ENCODE measurements around the gene AMBRA1.

The AMBRA1 gene

GRCh38 chr11:46422588-46422987, 171.2 kb downstream of the AMBRA1 start:
- H3K27ac ChIP-seq (ENCODE audit: low read depth, low read length): no peak overlapping the region
- no peak overlapping the region for H4K8ac ChIP-seq (ENCODE audit: low read depth, low read length)
- no CpG with 5 or more reads among the region's 7 CpGs for WGBS (ENCODE audit: extremely low coverage, insufficient coverage, low lambda C conversion rate)
- H3K18ac ChIP-seq (ENCODE audit: low read length): no peak overlapping the region
- H3K79me1 ChIP-seq (ENCODE audit: low read length): no peaks in the 10 kb centered on the region
- no peak overlapping the region for H4K5ac ChIP-seq (ENCODE audit: low read length)
- no peaks in the 10 kb centered on the region for H3K79me2 ChIP-seq (ENCODE audit: control insufficient read depth, insufficient read depth, low read length)
- no peak overlapping the region for H3K56ac ChIP-seq (ENCODE audit: low read length)
- no peaks in the 10 kb centered on the region for H3K27me3 ChIP-seq (ENCODE audit: insufficient read depth, low read length, poor library complexity)
- no peak overlapping the region for H2BK5ac ChIP-seq (ENCODE audit: low read length)
- H2BK120ac ChIP-seq (ENCODE audit: low read depth, low read length): no peak overlapping the region
- no peak overlapping the region for H3K4ac ChIP-seq (ENCODE audit: low read depth, low read length)
- H3K4me2 ChIP-seq (ENCODE audit: low read length): no peak overlapping the region
- no peak for DNase-seq
- peaks cover 1% of the 10 kb centered on the region for H3K36me3 ChIP-seq (ENCODE audit: control insufficient read depth, insufficient read depth, low read length)
- no peak overlapping the region for H3K4me3 ChIP-seq (ENCODE audit: low read length)
- H2BK15ac ChIP-seq (replicated peaks; ENCODE audit: low read depth): no peak overlapping the region
- H3K23ac ChIP-seq (ENCODE audit: low read length): no peak overlapping the region
- no peaks in the 10 kb centered on the region for H3K4me1 ChIP-seq (ENCODE audit: control insufficient read depth, low read depth, low read length)
- H3K9ac ChIP-seq (ENCODE audit: low read length): no peak overlapping the region
- no peak overlapping the region for H2AK5ac ChIP-seq (ENCODE audit: low read length)

DNA sequence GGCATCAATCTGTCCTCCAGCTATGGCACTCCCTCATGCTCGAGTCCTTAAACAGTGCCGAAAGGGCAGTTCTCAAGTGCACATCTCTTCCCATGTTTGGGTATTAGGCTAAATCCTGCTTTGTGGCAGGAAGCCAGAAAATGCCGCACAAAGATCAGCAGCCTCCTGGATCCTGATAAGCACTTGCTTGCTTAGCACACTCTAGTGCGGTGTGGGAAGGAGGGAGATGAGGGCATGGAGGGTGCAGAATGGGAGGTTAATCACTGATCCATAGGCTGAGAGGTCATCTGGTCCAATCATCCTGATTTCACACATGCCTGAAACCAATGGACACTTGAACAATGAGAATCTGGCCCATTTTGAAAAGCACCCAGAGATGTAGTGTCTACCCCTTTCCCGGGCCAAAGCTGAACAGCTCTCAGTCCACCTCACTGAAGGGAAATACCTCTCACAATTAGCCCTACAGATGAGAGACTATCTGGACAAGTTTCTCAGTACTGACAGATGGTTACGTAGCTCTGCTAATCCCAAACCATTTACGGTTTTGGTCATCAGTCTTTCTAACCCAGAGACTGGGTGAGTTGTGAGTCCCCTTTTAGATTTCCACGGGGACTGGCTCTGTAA, 172.5 kb downstream of the AMBRA1 start:
- Histone ChIP-seq H3K27me3 (ENCODE audit: insufficient read depth, low read length, poor library complexity) (no peaks in the 10 kb centered on the region), H3K79me2 (ENCODE audit: control insufficient read depth, insufficient read depth, low read length) (no peaks in the 10 kb centered on the region), H3K36me3 (ENCODE audit: control insufficient read depth, insufficient read depth, low read length) (peaks cover 1% of the 10 kb centered on the region), H3K4me3 (ENCODE audit: low read length) (no peak overlapping the region), H3K18ac (ENCODE audit: low read length) (no peak overlapping the region), H3K23ac (ENCODE audit: low read length) (no peak overlapping the region), H3K4me1 (ENCODE audit: control insufficient read depth, low read depth, low read length) (no peaks in the 10 kb centered on the region), H3K9ac (ENCODE audit: low read length) (no peak overlapping the region), H2BK15ac (replicated peaks; ENCODE audit: low read depth) (no peak overlapping the region), H2AK5ac (ENCODE audit: low read length) (no peak overlapping the region), H2BK120ac (ENCODE audit: low read depth, low read length) (no peak overlapping the region), H3K79me1 (ENCODE audit: low read length) (no peaks in the 10 kb centered on the region), H2BK5ac (ENCODE audit: low read length) (no peak overlapping the region), H3K4ac (ENCODE audit: low read depth, low read length) (no peak overlapping the region), H3K56ac (ENCODE audit: low read length) (no peak overlapping the region), H3K4me2 (ENCODE audit: low read length) (no peak overlapping the region), H3K27ac (ENCODE audit: low read depth, low read length) (no peak overlapping the region), H4K8ac (ENCODE audit: low read depth, low read length) (no peak overlapping the region), H4K5ac (ENCODE audit: low read length) (no peak overlapping the region)
- no peak for DNase-seq
- no CpG with 5 or more reads among the region's 8 CpGs for WGBS (ENCODE audit: extremely low coverage, insufficient coverage, low lambda C conversion rate)

DNA sequence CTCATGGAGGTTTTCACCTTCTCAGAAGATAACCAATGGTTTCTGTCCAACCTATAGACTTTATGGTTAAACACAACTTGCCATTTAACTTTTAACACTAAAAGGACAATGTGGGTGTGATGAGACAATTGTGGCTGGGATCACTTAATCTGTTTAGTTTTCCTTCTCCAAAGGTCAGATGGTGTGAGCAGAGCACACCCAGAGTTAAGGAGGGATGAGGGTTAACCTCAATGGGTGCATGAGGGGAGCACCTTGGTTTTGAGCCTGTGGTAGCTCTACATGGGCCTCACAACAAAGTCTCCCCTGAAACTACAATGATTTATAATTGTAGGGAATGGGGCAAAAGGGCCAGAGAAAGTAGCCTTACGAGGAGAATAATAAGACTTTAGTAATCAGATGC, 173.3 kb downstream of the AMBRA1 start:
- H3K79me1 ChIP-seq (ENCODE audit: low read length): no peaks in the 10 kb centered on the region
- H2BK120ac ChIP-seq (ENCODE audit: low read depth, low read length): no peak overlapping the region
- no peak overlapping the region for H3K4me2 ChIP-seq (ENCODE audit: low read length)
- H3K27me3 ChIP-seq (ENCODE audit: insufficient read depth, low read length, poor library complexity): no peaks in the 10 kb centered on the region
- no peaks in the 10 kb centered on the region for H3K79me2 ChIP-seq (ENCODE audit: control insufficient read depth, insufficient read depth, low read length)
- no CpG with 5 or more reads among the region's 1 CpG for WGBS (ENCODE audit: extremely low coverage, insufficient coverage, low lambda C conversion rate)
- no peaks in the 10 kb centered on the region for H3K4me1 ChIP-seq (ENCODE audit: control insufficient read depth, low read depth, low read length)
- peaks cover 1% of the 10 kb centered on the region for H3K36me3 ChIP-seq (ENCODE audit: control insufficient read depth, insufficient read depth, low read length)
- no peak overlapping the region for H3K4ac ChIP-seq (ENCODE audit: low read depth, low read length)
- H3K9ac ChIP-seq (ENCODE audit: low read length): no peak overlapping the region
- DNase-seq: no peak
- no peak overlapping the region for H2AK5ac ChIP-seq (ENCODE audit: low read length)
- no peak overlapping the region for H3K27ac ChIP-seq (ENCODE audit: low read depth, low read length)
- H2BK5ac ChIP-seq (ENCODE audit: low read length): no peak overlapping the region
- H2BK15ac ChIP-seq (replicated peaks; ENCODE audit: low read depth): no peak overlapping the region
- H4K5ac ChIP-seq (ENCODE audit: low read length): no peak overlapping the region
- no peak overlapping the region for H3K23ac ChIP-seq (ENCODE audit: low read length)
- no peak overlapping the region for H3K18ac ChIP-seq (ENCODE audit: low read length)
- H3K56ac ChIP-seq (ENCODE audit: low read length): no peak overlapping the region
- H3K4me3 ChIP-seq (ENCODE audit: low read length): no peak overlapping the region
- H4K8ac ChIP-seq (ENCODE audit: low read depth, low read length): no peak overlapping the region

GRCh38 chr11:46418751-46419150, 175.1 kb downstream of the AMBRA1 start:
- Histone ChIP-seq H3K36me3 (ENCODE audit: control insufficient read depth, insufficient read depth, low read length) (peaks cover 1% of the 10 kb centered on the region), H2BK5ac (ENCODE audit: low read length) (no peak overlapping the region), H2BK120ac (ENCODE audit: low read depth, low read length) (no peak overlapping the region), H4K8ac (ENCODE audit: low read depth, low read length) (no peak overlapping the region), H3K27ac (ENCODE audit: low read depth, low read length) (no peak overlapping the region), H3K4ac (ENCODE audit: low read depth, low read length) (no peak overlapping the region), H3K79me2 (ENCODE audit: control insufficient read depth, insufficient read depth, low read length) (no peaks in the 10 kb centered on the region), H3K18ac (ENCODE audit: low read length) (no peak overlapping the region), H3K4me3 (ENCODE audit: low read length) (no peak overlapping the region), H3K4me1 (ENCODE audit: control insufficient read depth, low read depth, low read length) (no peaks in the 10 kb centered on the region), H3K27me3 (ENCODE audit: insufficient read depth, low read length, poor library complexity) (no peaks in the 10 kb centered on the region), H3K9ac (ENCODE audit: low read length) (no peak overlapping the region), H3K56ac (ENCODE audit: low read length) (no peak overlapping the region), H3K79me1 (ENCODE audit: low read length) (no peaks in the 10 kb centered on the region), H2AK5ac (ENCODE audit: low read length) (no peak overlapping the region), H2BK15ac (replicated peaks; ENCODE audit: low read depth) (no peak overlapping the region), H3K4me2 (ENCODE audit: low read length) (no peak overlapping the region), H4K5ac (ENCODE audit: low read length) (no peak overlapping the region), H3K23ac (ENCODE audit: low read length) (no peak overlapping the region)
- peak; percentile 33 for DNase-seq
- WGBS (ENCODE audit: extremely low coverage, insufficient coverage, low lambda C conversion rate): no CpG with 5 or more reads among the region's 5 CpGs

- Histone ChIP-seq H2BK15ac (replicated peaks; ENCODE audit: low read depth) (no peak overlapping the region), H3K27ac (ENCODE audit: low read depth, low read length) (no peak overlapping the region), H3K79me1 (ENCODE audit: low read length) (no peaks in the 10 kb centered on the region), H3K9ac (ENCODE audit: low read length) (no peak overlapping the region), H4K5ac (ENCODE audit: low read length) (no peak overlapping the region), H3K4me2 (ENCODE audit: low read length) (no peak overlapping the region), H3K4me3 (ENCODE audit: low read length) (no peak overlapping the region), H3K36me3 (ENCODE audit: control insufficient read depth, insufficient read depth, low read length) (peaks cover 1% of the 10 kb centered on the region), H3K4me1 (ENCODE audit: control insufficient read depth, low read depth, low read length) (no peaks in the 10 kb centered on the region), H2BK120ac (ENCODE audit: low read depth, low read length) (no peak overlapping the region), H3K18ac (ENCODE audit: low read length) (no peak overlapping the region), H3K4ac (ENCODE audit: low read depth, low read length) (no peak overlapping the region), H2BK5ac (ENCODE audit: low read length) (no peak overlapping the region), H3K27me3 (ENCODE audit: insufficient read depth, low read length, poor library complexity) (no peaks in the 10 kb centered on the region), H4K8ac (ENCODE audit: low read depth, low read length) (no peak overlapping the region), H3K56ac (ENCODE audit: low read length) (no peak overlapping the region), H3K79me2 (ENCODE audit: control insufficient read depth, insufficient read depth, low read length) (no peaks in the 10 kb centered on the region), H2AK5ac (ENCODE audit: low read length) (no peak overlapping the region), H3K23ac (ENCODE audit: low read length) (no peak overlapping the region)
- no peak for DNase-seq
- no CpG with 5 or more reads among the region's 7 CpGs for WGBS (ENCODE audit: extremely low coverage, insufficient coverage, low lambda C conversion rate)
These were observed 176.1 kb downstream of the AMBRA1 start for GRCh38 chr11:46417711-46418110.

DNA sequence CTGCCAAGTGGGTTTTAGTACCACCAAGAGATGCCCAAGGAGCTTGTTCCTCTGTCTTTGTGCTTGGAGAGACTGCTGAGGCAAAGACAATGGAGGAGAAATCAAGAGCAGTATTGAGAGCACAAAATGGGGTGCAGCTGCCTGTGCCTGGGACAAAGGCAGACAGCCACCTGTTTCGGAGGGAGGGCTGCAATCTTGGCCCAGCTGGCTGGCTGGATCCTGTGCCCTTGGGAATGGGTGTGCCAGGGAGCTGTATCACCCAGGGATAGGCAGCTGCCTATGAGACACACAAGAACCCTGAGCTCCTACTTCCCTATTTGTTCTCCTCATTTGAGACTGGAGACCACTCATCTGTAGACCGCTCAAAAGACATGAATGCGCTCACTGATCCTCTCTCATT, 178.9 kb downstream of the AMBRA1 start:
- Histone ChIP-seq H4K8ac (ENCODE audit: low read depth, low read length) (no peak overlapping the region), H3K27ac (ENCODE audit: low read depth, low read length) (no peak overlapping the region), H3K56ac (ENCODE audit: low read length) (no peak overlapping the region), H3K4me1 (ENCODE audit: control insufficient read depth, low read depth, low read length) (no peaks in the 10 kb centered on the region), H2BK5ac (ENCODE audit: low read length) (no peak overlapping the region), H3K9ac (ENCODE audit: low read length) (no peak overlapping the region), H3K79me1 (ENCODE audit: low read length) (no peaks in the 10 kb centered on the region), H3K36me3 (ENCODE audit: control insufficient read depth, insufficient read depth, low read length) (no peaks in the 10 kb centered on the region), H2AK5ac (ENCODE audit: low read length) (no peak overlapping the region), H3K4me3 (ENCODE audit: low read length) (no peak overlapping the region), H2BK120ac (ENCODE audit: low read depth, low read length) (no peak overlapping the region), H4K5ac (ENCODE audit: low read length) (no peak overlapping the region), H3K79me2 (ENCODE audit: control insufficient read depth, insufficient read depth, low read length) (no peaks in the 10 kb centered on the region), H3K23ac (ENCODE audit: low read length) (no peak overlapping the region), H2BK15ac (replicated peaks; ENCODE audit: low read depth) (no peak overlapping the region), H3K4ac (ENCODE audit: low read depth, low read length) (no peak overlapping the region), H3K18ac (ENCODE audit: low read length) (no peak overlapping the region), H3K27me3 (ENCODE audit: insufficient read depth, low read length, poor library complexity) (no peaks in the 10 kb centered on the region), H3K4me2 (ENCODE audit: low read length) (no peak overlapping the region)
- no CpG with 5 or more reads among the region's 3 CpGs for WGBS (ENCODE audit: extremely low coverage, insufficient coverage, low lambda C conversion rate)
- DNase-seq: no peak
